GM18517 (cell line): ENCODE data around the gene BCAR1.
"Not testable (repeated sequence)": the region's sequence is repeated elsewhere in the genome, so short reads cannot be mapped to it uniquely, and the experiment has no call there.

Experiments
- ATAC-seq: cut with Tn5 transposase; IDR thresholded peaks from one replicate; pipeline ENCODE4 v1.9.1; 2021; ENCODE audit warnings: mild to moderate bottlenecking, moderate library complexity; ENCODE audit not compliant: unreplicated experiment

Gene BCAR1

GRCh38 chr16:75241955-75242354 is 9.5 kb downstream of the BCAR1 start:
- no peak for ATAC-seq

GRCh38 chr16:75241412-75241811 is 10.0 kb downstream of the BCAR1 start:
- no peak for ATAC-seq

- ATAC-seq = not testable (repeated sequence)
Measured at GRCh38 chr16:75240633-75241032, 10.8 kb downstream of the BCAR1 start.

GRCh38 chr16:75239542-75240122 is 11.8 kb downstream of the BCAR1 start:
- ATAC-seq = no peak

- ATAC-seq = no peak
Measured at GRCh38 chr16:75238853-75239541, 12.4 kb downstream of the BCAR1 start.

- ATAC-seq = no peak
Measured at GRCh38 chr16:75238132-75238852, 13.1 kb downstream of the BCAR1 start.

GRCh38 chr16:75237398-75238131 is 13.9 kb downstream of the BCAR1 start:
- no peak for ATAC-seq

- no peak for ATAC-seq
Measured at GRCh38 chr16:75236736-75237397, 14.6 kb downstream of the BCAR1 start.

GRCh38 chr16:75236232-75236631 is 15.2 kb downstream of the BCAR1 start:
- ATAC-seq = no peak

GRCh38 chr16:75235721-75236193 is 15.7 kb downstream of the BCAR1 start:
- ATAC-seq = no peak

- ATAC-seq = no peak
Measured at GRCh38 chr16:75234856-75235696, 16.3 kb downstream of the BCAR1 start.

GRCh38 chr16:75233611-75233938 is 17.8 kb downstream of the BCAR1 start:
- ATAC-seq = no peak

- no peak for ATAC-seq
Measured at GRCh38 chr16:75231570-75231969, 19.9 kb downstream of the BCAR1 start.

GRCh38 chr16:75230471-75231110 is 20.8 kb downstream of the BCAR1 start:
- no peak for ATAC-seq

- ATAC-seq = no peak
Measured at GRCh38 chr16:75229172-75230031, 22.0 kb downstream of the BCAR1 start.

GRCh38 chr16:75228143-75228976 is 23.1 kb downstream of the BCAR1 start:
- ATAC-seq = no peak

- ATAC-seq = no peak
Measured at GRCh38 chr16:75227361-75228142, 23.9 kb downstream of the BCAR1 start.
